GM12892 (cell line): ENCODE data around the gene GYS1. TPM values are rescaled to one million over a fixed set of nuclear protein-coding genes. Genes with fewer than 3 reads are reported as not detected.
"Not testable (repeated sequence)": the region's sequence is repeated elsewhere in the genome, so short reads cannot be mapped to it uniquely, and the experiment has no call there.

Source experiments
- DNase-seq: peaks from one replicate; pipeline ENCODE4 v3.0.0; 2011; ENCODE audit not compliant: insufficient read length
- FAIRE-seq: peaks from 2 replicates; lab custom pipeline; 2011; peaks lifted over from hg19 to GRCh38; lab: Jason Lieb, UNC
- POLR2A ChIP-seq: IDR thresholded peaks from 2 replicates; pipeline ENCODE4 v1.6.1; 2011; ENCODE audit warnings: low read depth, low read length, control low read depth
- POLR2AphosphoS5 ChIP-seq: IDR thresholded peaks from 2 replicates; pipeline ENCODE4 v1.6.1; 2011; ENCODE audit warnings: low read depth, low read length, control low read depth
- TAF1 ChIP-seq: IDR thresholded peaks from 2 replicates; pipeline ENCODE4 v1.6.1; 2011; ENCODE audit warnings: low read depth, mild to moderate bottlenecking, control low read depth, low read length, borderline replicate concordance
- polyA plus RNA-seq: library from polyadenylated mRNA; unstranded; fragments of >200 nt; gene quantifications from one replicate; pipeline ENCODE4 v1.2.1, GENCODE V29; 2012; ENCODE audit warnings: missing spikeins, inconsistent platforms; ENCODE audit not compliant: missing spikeins

Gene GYS1
- polyA plus RNA-seq, result 38.0 TPM

DNA sequence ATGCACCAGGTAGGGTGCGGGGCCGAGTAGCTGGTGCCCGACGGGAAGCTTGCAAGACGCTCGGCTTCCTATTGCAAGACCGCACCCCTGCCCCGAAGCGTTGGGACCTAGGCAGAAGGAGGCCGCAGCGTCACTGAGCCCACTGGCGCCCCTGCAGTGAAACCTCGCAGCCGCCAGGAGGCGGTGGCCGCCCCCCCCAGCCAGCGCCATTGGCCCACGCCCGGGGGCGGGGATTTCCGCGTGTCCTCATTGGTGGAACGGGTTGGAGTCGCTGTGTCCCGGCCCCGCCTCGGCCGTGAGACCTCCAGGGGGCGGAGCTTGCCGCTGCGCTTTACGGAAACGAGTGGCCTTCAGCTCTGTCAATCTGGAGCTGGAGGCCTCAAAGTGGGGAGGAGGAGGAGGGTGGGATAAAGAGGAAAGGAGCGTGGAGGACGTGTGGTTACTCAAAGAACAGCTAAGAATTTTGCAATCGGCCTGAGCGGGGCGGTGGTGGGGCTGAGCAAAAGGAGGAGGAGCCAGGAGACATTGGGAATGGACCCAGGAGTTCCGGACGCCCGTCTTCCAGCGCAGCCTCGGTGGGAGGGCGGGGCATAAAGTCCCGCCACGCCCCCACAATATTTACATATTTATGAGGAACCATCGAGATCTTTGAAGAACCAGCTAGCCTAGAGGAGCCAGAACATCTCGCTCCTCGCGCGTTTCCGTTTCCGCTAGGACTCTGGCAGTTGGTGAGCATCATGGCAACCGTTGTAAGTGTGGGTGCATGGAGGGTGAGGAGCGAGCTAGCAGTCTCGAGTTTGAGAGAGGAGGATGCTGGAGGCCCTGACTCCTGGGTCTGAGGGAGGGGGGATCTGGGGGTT is at the start of gene GYS1, which contains the start of gene RUVBL2:
GYS1 (minus strand) TSS at position 135 of the 860 bp plus-strand sequence. CDS start 197 bp downstream, outside the sequence.
RUVBL2 (plus strand) TSS at position 713 of the 860 bp plus-strand sequence; CDS start at position 738, 25 bp downstream.
- TF ChIP-seq TAF1 (peak; percentile 92), POLR2AphosphoS5 (peak; percentile 94), POLR2A (peak; percentile 92)
- FAIRE-seq, result peak; percentile 98

DNA sequence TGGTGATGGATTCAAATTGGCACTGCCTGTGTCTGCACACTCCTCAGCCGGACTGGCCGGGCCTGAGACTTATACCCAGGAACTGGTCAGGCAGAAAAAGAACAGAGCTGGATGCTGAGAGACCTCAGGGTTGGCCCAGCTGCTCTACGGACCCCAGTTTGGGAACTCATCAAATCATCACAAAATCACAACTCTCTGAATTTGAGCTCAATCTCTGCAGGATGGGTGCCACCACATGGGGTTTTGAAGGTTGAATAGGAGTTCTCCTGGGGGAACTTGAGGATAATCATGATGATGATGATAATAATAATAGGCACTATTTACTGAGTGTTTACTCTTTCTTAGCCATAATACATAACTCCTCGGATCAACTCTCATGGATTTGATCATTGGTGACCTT is 49.6 kb upstream of the GYS1 start:
- FAIRE-seq, DNase-seq: not testable (repeated sequence)

More for the DNA sequence above, at the start of gene GYS1, which contains the start of gene RUVBL2:
- peak; percentile 99 for DNase-seq

DNA sequence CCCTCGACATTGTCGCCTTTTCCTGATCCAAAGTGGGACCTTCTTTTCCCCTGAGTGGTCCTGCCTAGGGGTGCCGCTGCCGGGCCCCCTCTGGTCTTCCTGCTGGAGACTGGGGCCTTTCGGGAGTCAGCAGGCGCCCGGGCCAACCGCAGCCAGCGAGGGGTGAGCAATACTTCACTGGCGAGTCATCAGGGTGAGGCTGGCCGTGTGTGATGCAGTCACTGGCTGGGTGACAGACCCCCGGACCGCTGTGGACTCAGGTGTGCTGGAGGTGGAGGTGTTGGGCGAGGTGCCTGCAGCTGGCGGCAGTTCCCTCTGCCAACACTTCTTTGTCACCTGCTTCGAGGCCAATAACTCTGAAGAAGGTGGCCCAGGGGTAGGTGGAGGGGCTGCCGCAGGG is 49.1 kb upstream of the GYS1 start:
- DNase-seq (no peak), FAIRE-seq (no peak)
- no peak for TF ChIP-seq POLR2AphosphoS5
- TF ChIP-seq TAF1, result no peak
- no peak for TF ChIP-seq POLR2A

DNA sequence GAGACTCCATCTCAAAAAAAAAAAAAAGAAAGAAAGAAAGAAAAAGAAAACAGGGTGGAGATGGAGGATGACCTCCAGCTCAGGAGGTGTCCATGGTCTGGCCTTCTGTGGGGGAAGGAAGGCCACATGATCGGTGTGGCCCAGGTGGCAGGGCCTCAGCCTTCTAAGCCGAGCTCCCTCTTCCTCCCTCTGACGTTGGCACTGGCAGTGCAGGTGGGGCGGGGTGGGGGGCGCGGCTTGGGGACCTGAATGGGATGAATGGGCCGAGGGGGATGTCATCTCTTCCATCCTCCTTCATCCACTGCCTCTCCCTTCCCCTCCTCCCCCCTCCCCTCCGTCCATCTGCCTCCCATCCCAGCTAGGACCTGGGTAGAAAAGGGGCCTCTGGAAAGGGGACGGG is 46.6 kb upstream of the GYS1 start:
- FAIRE-seq, DNase-seq: not testable (repeated sequence)

DNA sequence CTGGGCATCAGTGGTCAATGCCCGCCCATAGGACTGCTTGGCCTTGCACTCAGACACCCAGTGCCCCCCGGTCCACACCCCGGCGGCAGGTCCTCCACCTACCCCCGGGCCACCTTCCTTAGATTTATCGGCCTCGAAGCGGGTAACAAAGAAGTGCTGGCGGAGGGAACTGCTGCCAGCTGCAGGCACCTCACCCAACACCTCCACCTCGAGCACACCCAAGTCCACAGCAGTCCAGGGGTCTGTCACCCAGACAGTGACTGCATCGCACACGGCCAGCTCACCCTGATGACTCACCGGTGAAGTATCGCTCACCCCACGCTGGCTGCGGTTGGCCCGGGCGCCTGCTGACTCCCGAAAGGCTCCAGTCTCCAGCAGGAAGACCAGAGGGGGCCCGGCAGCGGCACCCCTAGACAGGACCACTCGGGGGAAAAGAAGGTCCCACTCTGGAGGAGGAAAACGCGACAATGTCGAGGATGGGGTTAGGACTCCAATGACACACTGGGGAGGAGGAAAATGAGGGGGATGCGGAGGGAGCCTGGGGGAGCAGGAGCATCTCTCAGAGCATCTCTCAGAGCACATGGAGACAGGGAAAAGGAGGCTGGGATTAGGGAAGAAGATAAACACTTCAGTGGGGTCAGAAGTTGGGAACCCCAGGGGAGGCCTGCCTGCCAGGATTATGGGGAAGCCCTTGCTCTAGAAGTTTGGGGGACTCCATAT is 45.6 kb upstream of the GYS1 start:
- DNase-seq, FAIRE-seq: not testable (repeated sequence)

DNA sequence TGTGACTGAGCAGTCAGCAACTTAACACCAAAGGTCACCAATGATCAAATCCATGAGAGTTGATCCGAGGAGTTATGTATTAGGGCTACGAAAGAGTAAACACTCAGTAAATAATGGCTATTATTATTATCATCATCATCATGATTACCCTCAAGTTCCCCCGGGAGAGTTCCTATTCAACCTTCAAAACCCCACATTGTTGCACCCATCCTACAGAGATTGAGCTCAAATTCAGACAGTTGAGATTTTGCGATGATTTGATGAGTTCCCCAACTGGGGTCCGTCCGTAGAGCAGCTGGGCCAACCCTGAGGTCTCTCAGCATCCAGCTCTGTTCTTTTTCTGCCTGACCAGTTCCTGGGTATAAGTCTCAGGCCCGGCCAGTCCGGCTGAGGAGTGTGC is 45.0 kb upstream of the GYS1 start:
- not testable (repeated sequence) for DNase-seq, FAIRE-seq

DNA sequence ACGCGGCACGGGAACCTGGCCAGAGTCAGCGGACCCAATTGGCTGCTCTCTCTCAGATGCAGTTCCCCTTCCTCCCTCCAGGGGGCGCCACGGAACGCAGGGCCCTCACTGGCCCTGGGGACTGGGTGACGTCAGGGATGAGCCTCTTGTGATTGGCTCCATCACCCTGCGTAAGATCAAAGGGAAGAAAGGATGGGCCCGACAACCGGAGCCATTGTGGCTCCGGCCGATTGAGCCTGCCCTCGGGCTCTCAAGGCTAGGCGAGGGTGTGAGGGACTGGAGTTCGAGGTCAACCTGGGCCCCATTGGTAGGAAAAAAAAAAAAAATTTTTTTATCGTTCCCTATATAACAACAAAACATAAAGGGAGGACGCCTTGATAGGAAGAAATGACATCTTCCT is 43.7 kb upstream of the GYS1 start, which contains the start of gene CGB1:
CGB1 (minus strand) TSS at position 81 of the 400 bp plus-strand sequence. CDS start 184 bp downstream, outside the sequence.
- not testable (repeated sequence) for DNase-seq, FAIRE-seq

DNA sequence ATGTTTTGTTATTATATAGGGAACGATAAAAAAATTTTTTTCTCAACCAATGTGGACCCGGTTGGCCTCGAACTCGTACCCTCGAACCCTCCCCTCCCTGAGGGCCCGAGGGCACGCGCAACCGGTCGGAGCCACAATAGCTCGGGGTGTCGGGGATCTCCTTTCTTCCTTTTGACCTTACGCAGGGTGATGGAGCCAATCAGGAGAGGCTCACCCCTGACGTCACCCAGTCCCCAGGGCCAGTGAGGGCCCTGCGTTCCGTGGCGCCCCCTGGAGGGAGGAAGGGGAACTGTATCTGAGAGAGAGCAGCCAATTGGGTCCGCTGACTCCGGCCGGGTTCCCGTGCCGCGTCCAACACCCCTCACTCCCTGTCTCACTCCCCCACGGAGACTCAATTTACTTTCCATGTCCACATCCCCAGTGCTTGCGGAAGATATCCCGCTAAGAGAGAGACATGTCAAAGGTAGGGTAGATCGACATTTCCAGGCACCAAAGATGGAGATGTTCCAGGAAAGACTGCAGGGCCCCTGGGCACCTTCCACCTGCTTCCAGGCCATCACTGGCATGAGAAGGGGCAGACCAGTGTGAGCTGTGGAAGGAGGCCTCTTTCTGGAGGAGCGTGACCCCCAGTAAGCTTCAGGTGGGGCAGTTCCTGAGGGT is 38.7 kb upstream of the GYS1 start, which contains the start of gene CGB2:
CGB2 (plus strand) TSS at position 249 of the 660 bp plus-strand sequence; CDS start at position 455, 206 bp downstream.
- not testable (repeated sequence) for DNase-seq

DNA sequence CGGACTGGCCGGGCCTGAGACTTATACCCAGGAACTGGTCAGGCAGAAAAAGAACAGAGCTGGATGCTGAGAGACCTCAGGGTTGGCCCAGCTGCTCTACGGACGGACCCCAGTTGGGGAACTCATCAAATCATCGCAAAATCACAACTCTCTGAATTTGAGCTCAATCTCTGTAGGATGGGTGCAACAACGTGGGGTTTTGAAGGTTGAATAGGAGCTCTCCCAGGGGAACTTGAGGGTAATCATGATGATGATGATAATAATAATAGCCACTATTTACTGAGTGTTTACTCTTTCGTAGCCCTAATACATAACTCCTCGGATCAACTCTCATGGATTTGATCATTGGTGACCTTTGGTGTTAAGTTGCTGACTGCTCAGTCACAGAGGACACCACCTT is 37.2 kb upstream of the GYS1 start:
- not testable (repeated sequence) for FAIRE-seq, DNase-seq

More for the DNA sequence above, 38.7 kb upstream of the GYS1 start, which contains the start of gene CGB2:
- not testable (repeated sequence) for FAIRE-seq

DNA sequence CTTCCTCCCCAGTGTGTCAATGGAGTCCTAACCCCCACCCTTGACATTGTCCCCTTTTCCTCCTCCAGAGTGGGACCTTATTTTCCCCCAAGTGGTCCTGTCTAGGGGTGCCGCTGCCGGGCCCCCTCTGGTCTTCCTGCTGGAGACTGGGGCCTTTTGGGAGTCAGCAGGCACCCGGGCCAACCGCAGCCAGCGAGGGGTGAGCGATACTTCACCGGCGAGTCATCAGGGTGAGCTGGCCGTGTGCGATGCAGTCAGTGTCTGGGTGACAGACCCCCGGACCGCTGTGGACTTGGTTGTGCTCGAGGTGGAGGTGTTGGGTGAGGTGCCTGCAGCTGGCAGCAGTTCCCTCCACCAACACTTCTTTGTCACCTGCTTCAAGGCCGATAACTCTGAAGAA is 36.6 kb upstream of the GYS1 start:
- not testable (repeated sequence) for FAIRE-seq, DNase-seq

DNA sequence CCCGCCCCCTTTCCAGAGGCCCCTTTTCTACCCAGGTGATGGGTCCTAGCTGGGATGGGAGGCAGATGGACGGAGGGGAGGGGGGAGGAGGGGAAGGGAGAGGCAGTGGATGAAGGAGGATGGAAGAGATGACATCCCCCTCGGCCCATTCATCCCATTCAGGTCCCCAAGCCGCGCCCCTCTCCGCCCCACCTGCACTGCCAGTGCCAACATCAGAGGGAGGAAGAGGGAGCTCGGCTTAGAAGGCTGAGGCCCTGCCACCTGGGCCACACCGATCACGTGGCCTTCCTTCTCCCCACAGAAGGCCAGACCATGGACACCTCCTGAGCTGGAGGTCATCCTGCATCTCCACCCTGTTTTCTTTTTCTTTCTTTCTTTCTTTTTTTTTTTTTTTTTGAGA is 35.6 kb upstream of the GYS1 start:
- not testable (repeated sequence) for DNase-seq, FAIRE-seq

DNA sequence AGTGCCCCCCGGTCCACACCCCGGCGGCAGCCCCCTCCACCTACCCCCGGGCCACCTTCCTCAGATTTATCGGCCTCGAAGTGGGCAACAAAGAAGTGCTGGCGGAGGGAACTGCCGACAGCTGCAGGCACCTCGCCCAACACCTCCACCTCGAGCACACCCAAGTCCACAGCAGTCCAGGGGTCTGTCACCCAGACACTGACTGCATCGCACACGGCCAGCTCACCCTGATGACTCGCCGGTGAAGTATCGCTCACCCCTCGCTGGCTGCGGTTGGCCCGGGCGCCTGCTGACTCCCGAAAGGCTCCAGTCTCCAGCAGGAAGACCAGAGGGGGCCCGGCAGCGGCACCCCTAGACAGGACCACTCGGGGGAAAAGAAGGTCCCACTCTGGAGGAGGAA is 32.5 kb upstream of the GYS1 start:
- DNase-seq, FAIRE-seq: not testable (repeated sequence)

DNA sequence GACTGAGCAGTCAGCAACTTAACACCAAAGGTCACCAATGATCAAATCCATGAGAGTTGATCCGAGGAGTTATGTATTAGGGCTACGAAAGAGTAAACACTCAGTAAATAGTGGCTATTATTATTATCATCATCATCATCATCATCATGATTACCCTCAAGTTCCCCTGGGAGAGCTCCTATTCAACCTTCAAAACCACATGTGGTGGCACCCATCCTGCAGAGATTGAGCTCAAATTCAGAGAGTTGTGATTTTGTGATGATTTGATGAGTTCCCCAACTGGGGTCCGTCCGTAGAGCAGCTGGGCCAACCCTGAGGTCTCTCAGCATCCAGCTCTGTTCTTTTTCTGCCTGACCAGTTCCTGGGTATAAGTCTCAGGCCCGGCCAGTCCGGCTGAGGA is 32.0 kb upstream of the GYS1 start:
- DNase-seq, FAIRE-seq: not testable (repeated sequence)

DNA sequence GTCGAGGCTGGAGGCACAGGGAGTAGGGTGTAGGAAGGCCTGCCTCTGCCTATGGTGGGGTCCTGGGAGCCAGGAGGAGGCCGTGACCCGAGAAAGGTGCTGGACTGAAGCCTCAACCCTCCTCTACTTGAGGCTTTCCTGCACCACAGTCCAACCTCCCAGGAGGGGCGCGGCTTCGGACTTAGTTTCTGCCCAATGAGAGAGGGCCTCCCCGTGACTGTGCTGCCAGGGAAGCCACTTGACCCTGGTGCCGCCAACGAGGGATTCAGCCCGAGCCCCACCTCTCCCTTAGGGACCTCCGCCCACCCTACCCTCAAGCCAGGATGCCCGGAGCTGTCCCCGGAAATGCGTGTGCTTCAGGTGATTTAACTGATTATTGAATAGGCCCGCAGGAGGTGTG is 31.1 kb upstream of the GYS1 start, which contains the start of gene CGB3:
CGB3 (minus strand) TSS at position 101 of the 400 bp plus-strand sequence. CDS start 362 bp downstream, outside the sequence.
- FAIRE-seq, DNase-seq: not testable (repeated sequence)
